ENCODE results near the gene ZNG1F. TPM values are rescaled to one million over a fixed set of nuclear protein-coding genes. Genes with fewer than 3 reads are reported as not detected.
"Not testable (repeated sequence)": the region's sequence is repeated elsewhere in the genome, so short reads cannot be mapped to it uniquely, and the experiment has no call there.

The ZNG1F gene
- total RNA-seq, 1 donor from 2014 or later: 7.0 TPM

GRCh38 chr9:41123396-41123795 lies 65.7 kb downstream of the ZNG1F start:
- not testable (repeated sequence) for DNase-seq

- DNase-seq: not testable (repeated sequence)
These were observed 68.4 kb downstream of the ZNG1F start for GRCh38 chr9:41120696-41121095.

GRCh38 chr9:41119719-41120118 lies 69.4 kb downstream of the ZNG1F start:
- DNase-seq: not testable (repeated sequence)

GRCh38 chr9:41119311-41119710 lies 69.8 kb downstream of the ZNG1F start:
- not testable (repeated sequence) for DNase-seq

DNA sequence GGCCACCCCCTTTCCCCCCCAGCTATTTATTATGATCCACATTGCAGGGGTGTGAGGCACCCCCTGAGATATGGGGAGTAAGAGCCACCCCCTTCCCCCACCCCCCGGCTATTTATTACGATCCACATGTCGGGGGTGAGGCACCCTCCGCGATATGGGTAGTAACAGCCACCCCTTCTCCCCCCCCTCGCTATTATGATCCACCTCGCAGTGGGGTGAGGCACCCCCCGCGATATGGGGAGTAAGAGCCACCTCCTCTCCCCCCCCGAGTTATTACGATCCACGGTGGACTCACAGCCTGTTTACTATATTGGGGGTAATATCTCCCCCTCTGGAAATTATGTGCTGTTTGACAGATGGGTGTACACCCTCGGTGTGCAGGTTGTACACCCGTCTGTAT lies 75.8 kb downstream of the ZNG1F start:
- DNase-seq: not testable (repeated sequence)

- DNase-seq: not testable (repeated sequence)
These were observed 77.7 kb downstream of the ZNG1F start for GRCh38 chr9:41111414-41111813.

DNA sequence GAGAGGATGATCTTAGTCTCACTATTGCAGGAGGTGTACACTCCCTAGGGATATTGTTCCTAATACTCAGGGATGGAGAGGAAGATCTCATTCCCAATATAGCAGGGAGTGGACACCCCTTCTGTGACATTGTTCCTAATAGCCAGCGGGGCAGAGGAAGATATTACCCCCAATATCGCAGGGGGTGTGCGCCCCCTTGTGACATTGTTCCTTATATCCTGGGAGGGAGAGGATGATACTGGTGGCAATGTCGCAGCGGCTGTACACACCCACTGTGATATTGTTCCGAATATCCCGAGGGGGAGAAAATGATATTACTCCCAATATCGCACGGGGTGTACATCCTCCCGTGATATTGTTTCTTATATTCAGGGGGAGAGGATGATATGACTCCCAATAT lies 78.2 kb downstream of the ZNG1F start:
- DNase-seq: not testable (repeated sequence)

DNA sequence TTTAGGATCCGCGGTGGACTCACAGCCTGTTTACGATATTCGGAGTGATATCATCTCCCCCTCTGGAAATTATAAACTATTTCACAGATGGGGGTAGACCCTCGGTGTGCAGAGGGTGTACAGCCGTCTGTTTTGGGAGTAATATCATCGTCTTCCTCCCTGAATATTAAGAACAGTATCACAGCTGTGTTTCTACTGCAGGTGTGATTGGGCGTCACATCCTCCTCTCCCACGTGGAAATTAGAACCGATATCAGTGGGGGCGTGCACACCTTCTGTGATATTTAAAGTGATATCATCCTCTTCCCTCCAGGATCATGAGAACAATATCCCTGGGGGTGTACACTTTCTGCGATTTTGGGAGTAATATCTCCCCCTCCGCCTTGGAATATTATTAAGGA lies 79.9 kb downstream of the ZNG1F start:
- DNase-seq: not testable (repeated sequence)

GRCh38 chr9:41108816-41109215 lies 80.3 kb downstream of the ZNG1F start:
- DNase-seq: not testable (repeated sequence)

DNA sequence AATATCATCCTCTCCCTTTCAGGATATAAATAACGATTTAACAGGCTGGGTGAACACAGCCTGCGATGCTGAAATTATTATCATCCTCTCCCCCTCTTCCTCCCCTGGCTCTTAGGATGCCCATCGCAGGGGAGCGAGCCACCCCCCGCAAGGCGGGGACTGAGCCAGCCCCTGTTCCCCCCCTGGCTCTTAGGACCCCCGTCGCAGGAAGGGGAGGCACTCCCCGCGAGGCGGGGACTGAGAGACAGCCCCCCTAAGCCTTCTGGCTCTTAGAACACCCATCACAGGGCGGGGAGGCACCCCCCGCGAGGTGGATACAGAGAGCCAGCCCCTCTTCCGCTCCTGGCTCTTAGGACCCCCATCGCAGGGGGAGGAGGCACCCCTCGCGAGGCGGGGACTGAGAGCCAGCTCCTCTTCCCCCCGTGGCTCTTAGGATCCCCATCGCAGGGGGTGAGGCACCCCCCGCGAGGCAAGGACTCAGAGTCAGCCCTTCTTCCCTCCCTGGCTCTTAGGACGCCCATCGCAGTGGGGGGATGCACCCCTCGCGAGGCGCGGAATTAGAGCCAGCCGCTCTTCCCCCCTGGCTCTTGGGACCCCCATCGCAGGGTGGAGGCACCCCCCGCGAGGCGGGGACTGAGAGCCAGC lies 82.5 kb downstream of the ZNG1F start:
- DNase-seq: not testable (repeated sequence)

DNA sequence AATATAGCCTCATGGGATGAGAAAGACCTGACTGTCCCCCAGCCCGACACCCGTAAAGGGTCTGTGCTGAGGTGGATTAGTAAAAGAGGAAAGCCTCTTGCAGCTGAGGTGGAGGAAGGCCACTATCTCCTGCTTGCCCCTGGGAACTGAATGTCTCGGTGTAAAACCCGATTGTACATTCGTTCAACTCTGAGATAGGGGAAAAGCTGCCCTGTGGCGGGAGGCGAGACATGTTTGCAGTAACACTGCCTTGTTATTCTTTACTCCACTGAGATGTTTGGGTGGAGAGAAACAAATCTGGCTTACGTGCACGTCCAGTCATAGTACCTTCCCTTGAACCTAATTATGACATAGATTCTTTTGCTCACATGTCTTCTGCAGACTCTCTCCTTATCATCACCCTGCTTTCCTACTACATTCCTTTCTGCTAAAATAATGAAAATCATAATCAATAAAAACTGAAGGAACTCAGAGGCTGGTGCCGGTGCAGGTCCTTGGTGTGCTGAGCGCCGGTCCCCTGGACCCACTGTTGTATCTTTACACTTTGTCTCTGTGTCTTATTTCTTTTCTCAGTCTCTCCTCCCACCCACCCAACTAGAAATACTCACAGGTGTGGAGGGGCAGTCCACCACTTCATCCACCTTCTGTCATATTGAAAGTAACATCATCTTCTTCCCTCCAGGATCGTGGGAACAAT lies 83.4 kb downstream of the ZNG1F start:
- not testable (repeated sequence) for DNase-seq

GRCh38 chr9:41104542-41104941 lies 84.6 kb downstream of the ZNG1F start:
- DNase-seq: not testable (repeated sequence)

DNA sequence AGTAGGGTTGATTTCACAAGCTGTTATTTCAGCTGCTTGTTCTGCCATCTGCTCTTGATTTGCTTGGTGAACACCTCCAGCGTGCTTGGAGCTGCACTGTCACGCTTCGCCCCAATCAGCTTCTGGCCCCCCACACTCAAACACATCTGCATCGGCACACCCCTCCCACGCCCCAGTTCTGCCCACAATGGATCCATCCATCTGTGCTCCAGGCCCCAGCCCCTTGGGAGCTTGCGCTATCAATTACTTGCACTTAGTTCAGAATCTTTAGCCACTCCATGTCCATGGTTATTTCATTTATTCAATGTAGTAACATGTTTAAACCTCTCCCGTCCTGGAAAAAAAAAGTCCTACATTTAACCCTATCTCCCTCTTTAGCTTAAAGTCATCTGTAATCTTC lies 88.6 kb downstream of the ZNG1F start:
- not testable (repeated sequence) for DNase-seq

- DNase-seq: not testable (repeated sequence)
These were observed 90.4 kb downstream of the ZNG1F start for GRCh38 chr9:41098759-41099158.

- not testable (repeated sequence) for DNase-seq
These were observed 94.1 kb downstream of the ZNG1F start for GRCh38 chr9:41095060-41095459.

- not testable (repeated sequence) for DNase-seq
These were observed 94.9 kb downstream of the ZNG1F start for GRCh38 chr9:41094010-41094773.

DNA sequence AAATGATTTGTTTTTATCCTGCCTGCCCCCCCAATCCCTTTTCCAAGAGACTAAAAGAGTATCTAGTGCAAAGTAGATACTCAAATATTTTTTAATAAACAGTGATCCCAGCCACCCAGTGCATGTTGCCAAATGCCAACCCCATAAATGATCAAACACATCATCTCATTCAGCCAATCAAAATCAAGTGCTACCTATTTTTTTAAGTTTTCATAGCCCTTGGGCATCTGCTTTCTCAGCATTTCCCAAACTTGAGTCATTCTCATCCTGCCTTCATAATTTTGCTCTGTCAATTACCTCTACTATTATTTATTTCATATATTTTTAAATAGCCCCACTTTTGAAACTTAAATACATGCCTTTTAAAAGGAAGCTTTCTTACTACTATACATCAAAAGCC lies 98.2 kb downstream of the ZNG1F start:
- DNase-seq: not testable (repeated sequence)

DNA sequence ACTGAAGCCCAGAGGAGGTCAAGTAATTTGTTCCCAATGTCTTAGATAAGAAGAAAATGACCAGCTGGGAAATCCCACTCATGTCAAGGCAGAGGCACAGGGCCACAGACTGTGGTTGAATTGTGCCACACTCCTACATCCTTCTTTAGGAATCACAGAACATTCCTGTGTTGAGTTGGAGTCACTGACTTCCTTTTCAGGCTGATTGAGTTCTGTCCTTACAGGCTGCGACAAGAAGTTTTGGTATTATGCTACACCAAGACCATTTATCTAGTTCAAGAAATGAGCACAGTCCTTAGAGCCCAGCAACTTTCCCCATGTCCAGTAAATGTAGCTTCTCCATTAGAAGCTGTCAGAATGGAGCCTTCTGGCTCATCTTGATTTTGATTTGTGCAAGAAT lies 98.7 kb downstream of the ZNG1F start:
- DNase-seq: not testable (repeated sequence)

DNA sequence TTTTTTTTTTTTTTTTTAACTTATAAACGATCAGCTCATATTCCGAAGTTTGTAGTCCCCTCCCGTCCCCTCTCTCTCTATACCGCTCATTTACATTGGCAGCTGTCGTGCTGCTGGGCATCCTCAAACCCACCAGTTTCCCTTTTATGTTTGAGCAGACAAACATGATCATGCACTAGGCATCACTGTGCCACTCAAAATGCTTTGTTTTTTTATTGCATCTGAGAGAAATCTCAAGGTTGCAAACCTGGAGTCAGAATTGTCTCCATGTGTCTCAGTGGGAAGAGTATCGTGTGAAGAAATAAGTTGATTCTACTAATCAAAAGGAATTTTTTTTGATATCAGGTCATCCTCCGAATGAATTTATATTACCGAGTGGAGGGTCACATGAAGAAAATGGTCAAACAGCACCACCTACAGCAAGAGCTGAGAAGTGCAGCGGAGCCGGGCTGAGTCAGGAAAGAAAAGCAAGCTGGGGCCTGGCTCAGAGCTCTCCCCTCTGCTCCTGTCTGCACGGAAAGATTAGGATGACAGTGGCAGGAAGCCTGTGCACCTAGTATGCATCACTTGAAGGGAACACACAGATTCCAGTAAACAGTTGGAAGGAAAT lies 100.6 kb downstream of the ZNG1F start:
- DNase-seq: not testable (repeated sequence)

DNA sequence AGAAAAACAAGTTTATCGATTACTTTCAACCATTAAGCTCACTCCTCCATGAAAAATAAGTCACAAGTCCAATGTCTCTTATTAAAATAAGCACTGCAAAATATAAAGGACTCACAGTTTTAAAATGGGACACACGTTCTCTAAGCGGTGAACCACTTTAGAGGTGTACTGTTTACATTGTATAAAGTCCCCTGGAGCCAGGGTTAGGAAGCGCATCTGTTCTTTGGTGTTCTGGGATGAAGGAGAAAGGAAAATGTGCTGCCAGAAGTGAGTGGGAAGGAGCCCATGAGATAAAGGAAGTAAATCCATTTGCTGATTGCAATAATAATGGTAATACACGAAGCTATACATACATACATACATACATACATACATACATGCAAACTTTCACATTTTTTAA lies 101.2 kb downstream of the ZNG1F start:
- not testable (repeated sequence) for DNase-seq

DNA sequence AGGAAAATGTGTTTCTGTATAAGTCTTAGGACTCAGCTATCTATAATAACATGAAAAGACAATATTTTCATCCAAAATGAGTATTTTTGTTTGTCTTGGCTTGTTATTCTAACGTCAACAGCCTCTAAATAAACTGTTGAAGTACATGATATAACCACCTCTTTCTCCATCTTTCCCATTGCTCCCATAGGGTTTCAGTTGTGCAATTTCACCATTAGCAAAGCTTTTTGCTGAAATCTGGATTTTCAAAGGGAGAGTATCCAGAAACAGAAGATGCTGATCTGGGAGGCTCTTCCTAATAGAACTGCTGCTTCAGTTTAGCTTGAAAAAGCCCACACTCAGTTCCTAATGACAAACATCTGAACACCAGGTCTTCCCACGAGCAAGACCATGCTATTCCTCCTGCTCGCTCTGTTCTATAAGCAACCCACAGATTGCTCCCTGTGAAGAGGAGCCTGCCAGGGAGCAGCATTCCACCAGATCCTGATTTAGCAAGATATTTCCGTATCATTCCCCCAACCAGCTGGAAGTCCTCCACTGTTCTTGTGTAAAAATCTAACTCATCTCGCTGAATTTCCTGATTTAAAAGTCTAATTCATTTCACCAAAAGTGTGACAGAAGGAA lies 101.8 kb downstream of the ZNG1F start:
- DNase-seq: peak; percentile 32

DNA sequence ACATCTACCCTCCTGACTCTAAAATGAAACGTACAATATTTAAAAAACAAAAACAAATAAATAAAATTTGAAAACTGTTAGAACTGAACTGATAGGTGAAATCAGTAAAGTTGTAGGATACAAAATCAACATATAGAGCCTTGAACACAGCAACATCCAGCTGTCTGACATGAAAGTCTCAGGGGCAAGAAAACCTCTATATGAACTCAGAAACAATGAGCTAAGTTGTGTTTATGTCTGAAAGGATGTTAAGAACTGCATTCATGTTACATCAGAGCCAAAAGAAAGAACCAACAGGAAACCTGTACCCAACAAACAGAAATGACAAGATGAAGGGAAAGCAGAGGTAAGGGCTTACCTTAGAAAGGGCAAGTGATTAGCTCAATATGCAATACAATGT lies 102.4 kb downstream of the ZNG1F start:
- not testable (repeated sequence) for DNase-seq
